HEK293 (cell line): Measurements from ENCODE around the gene DLG1.
A peak's percentile ranks its signal among the peaks of the same experiment; 100 is the strongest.

Source experiments
- CTCF ChIA-PET: fragments of 350-600 bp; formaldehyde crosslinking; extraction: SDS; loops from one replicate; lab custom pipeline; 2021; ENCODE audit warnings: antibody characterized with exemption; lab: Yijun Ruan, JAX
- POLR2A ChIA-PET: fragments of 300-600 bp; formaldehyde crosslinking; extraction: SDS; loops from one replicate; lab custom pipeline; 2020; ENCODE audit warnings: antibody characterized with exemption, inconsistent platforms; lab: Yijun Ruan, JAX
- H3K27ac ChIP-seq: fragments of 200-500 bp; sonication (Bioruptor generic); 2 replicates; pipeline ENCODE4 v1.5.1; 2014; ENCODE audit warnings: low read depth, low read length, control low read depth, inconsistent platforms; ENCODE audit errors: extremely low read depth
- H3K36me3 ChIP-seq, 2 experiments: fragments of 200-500 bp in 1 of 2; sonication (Bioruptor generic) in 1 of 2; 1 replicate in 1 of 2; 2 replicates in 1 of 2; pipeline ENCODE4 v1.5.1; 2014 to 2017; ENCODE audit warnings: inconsistent platforms in 2 of 2, low read length in 2 of 2; ENCODE audit not compliant: control insufficient read depth in 2 of 2, insufficient read depth in 1 of 2
- H3K4me1 ChIP-seq: fragments of 200-500 bp; sonication (Bioruptor generic); 2 replicates; pipeline ENCODE4 v1.5.1; 2014; ENCODE audit warnings: mild to moderate bottlenecking, low read length, inconsistent platforms; ENCODE audit not compliant: control insufficient read depth, insufficient read depth
- H3K4me3 ChIP-seq: 2 replicates; pipeline ENCODE4 v1.5.1; 2011; ENCODE audit warnings: low read depth, mild to moderate bottlenecking, control low read depth, low read length, moderate library complexity
- H3K9me3 ChIP-seq: fragments of 200-500 bp; sonication (Bioruptor generic); 2 replicates; pipeline ENCODE4 v1.5.1; 2014; ENCODE audit warnings: low read depth, low read length, inconsistent platforms; ENCODE audit not compliant: control insufficient read depth, insufficient read depth
- PRDM1 ChIP-seq: fragments of 450-650 bp; formaldehyde crosslinking; IDR thresholded peaks from 2 replicates; pipeline ENCODE4; 2016; ENCODE audit warnings: missing biosample characterization, missing genetic modification characterization
- ZBTB17 ChIP-seq: fragments of 450-650 bp; formaldehyde crosslinking; IDR thresholded peaks from 2 replicates; pipeline ENCODE4 v1.5.1; 2016; ENCODE audit warnings: missing biosample characterization, missing genetic modification characterization
- ZBTB7A ChIP-seq: fragments of 450-650 bp; formaldehyde crosslinking; IDR thresholded peaks from 2 replicates; pipeline ENCODE4 v1.5.1; 2016; ENCODE audit warnings: low read depth, missing biosample characterization, missing genetic modification characterization
- ZNF132 ChIP-seq: fragments of 450-650 bp; formaldehyde crosslinking; IDR thresholded peaks from 2 replicates; pipeline ENCODE4 v1.5.1; 2017; ENCODE audit warnings: missing biosample characterization, missing genetic modification characterization, borderline replicate concordance
- ZNF518A ChIP-seq: fragments of 450-650 bp; formaldehyde crosslinking; conservative IDR thresholded peaks from 2 replicates; pipeline ENCODE4 v1.5.1; 2016; ENCODE audit warnings: low read depth, missing biosample characterization, missing genetic modification characterization
- ZNF521 ChIP-seq: fragments of 450-650 bp; formaldehyde crosslinking; IDR thresholded peaks from 2 replicates; pipeline ENCODE4 v1.5.1; 2017; ENCODE audit warnings: missing biosample characterization, mild to moderate bottlenecking, missing genetic modification characterization
- ZNF555 ChIP-seq: fragments of 450-650 bp; formaldehyde crosslinking; conservative IDR thresholded peaks from 2 replicates; pipeline ENCODE4 v1.5.1; 2017; ENCODE audit warnings: missing biosample characterization, mild to moderate bottlenecking, missing genetic modification characterization, inconsistent platforms
- ZNF626 ChIP-seq: fragments of 450-650 bp; sonication (Bioruptor Pico); formaldehyde crosslinking; IDR thresholded peaks from 2 replicates; pipeline ENCODE4 v1.5.1; 2018; ENCODE audit warnings: missing biosample characterization, missing genetic modification characterization, inconsistent platforms
- ZNF660 ChIP-seq: fragments of 450-650 bp; IDR thresholded peaks from 2 replicates; pipeline ENCODE4 v1.5.1; 2018; ENCODE audit warnings: missing biosample characterization, mild to moderate bottlenecking, missing genetic modification characterization
- ZNF677 ChIP-seq: fragments of 450-650 bp; IDR thresholded peaks from 2 replicates; pipeline ENCODE4 v1.5.0; 2018; ENCODE audit warnings: missing biosample characterization, mild to moderate bottlenecking, missing genetic modification characterization, moderate library complexity

The DLG1 gene

GRCh38 chr3:197309528-197310361 lies 11.3 kb upstream of the DLG1 start:
- Histone ChIP-seq H3K4me1 (no peaks in the 10 kb centered on the region), H3K36me3 (no peaks in the 10 kb centered on the region), H3K27ac (no peak overlapping the region), H3K4me3 (no peak overlapping the region)
- POLR2A ChIA-PET = interaction anchor here (0.8 kb wide), 1 partner anchor 12 kb away, joined by 6 read pairs; the partner anchor contains the start of gene DLG1
- TF ChIP-seq ZNF518A (tag by site-specific recombination) (0 out of 2 replicates have a peak, but pooled peaks have one; percentile 29), ZBTB17 (peak; percentile 37; the same call in 1 of the 2 replicates), ZNF521 (tag by site-specific recombination) (no peak), ZNF677 (tag by site-specific recombination) (peak; percentile 75; the same call in 1 of the 2 replicates)
- TF ChIP-seq, all 188 proteins: peak for 3
- CTCF ChIA-PET = interaction anchor here (0.7 kb wide), 1 partner anchor 116 kb away, joined by 3 read pairs; no protein-coding TSS in a partner anchor
- no peaks in the 10 kb centered on the region for H3K9me3 ChIP-seq

- TF ChIP-seq ZNF132 (tag by site-specific recombination) (no peak), ZNF660 (tag by site-specific recombination) (peak; percentile 94), ZNF626 (no peak), ZBTB7A (tag by site-specific recombination) (no peak)
- TF ChIP-seq, all 188 proteins: peak for 1
- no peak overlapping the region for H3K27ac ChIP-seq
- POLR2A ChIA-PET = no interaction called here
- no peaks in the 10 kb centered on the region for H3K36me3 ChIP-seq
- no peak overlapping the region for H3K4me3 ChIP-seq
- no peaks in the 10 kb centered on the region for H3K4me1 ChIP-seq
- no peaks in the 10 kb centered on the region for H3K9me3 ChIP-seq
- CTCF ChIA-PET = interaction anchor here (0.7 kb wide), 1 partner anchor 513 kb away, joined by 3 read pairs; no protein-coding TSS in a partner anchor
Measured at GRCh38 chr3:197308591-197308990, 10.2 kb upstream of the DLG1 start.

DNA sequence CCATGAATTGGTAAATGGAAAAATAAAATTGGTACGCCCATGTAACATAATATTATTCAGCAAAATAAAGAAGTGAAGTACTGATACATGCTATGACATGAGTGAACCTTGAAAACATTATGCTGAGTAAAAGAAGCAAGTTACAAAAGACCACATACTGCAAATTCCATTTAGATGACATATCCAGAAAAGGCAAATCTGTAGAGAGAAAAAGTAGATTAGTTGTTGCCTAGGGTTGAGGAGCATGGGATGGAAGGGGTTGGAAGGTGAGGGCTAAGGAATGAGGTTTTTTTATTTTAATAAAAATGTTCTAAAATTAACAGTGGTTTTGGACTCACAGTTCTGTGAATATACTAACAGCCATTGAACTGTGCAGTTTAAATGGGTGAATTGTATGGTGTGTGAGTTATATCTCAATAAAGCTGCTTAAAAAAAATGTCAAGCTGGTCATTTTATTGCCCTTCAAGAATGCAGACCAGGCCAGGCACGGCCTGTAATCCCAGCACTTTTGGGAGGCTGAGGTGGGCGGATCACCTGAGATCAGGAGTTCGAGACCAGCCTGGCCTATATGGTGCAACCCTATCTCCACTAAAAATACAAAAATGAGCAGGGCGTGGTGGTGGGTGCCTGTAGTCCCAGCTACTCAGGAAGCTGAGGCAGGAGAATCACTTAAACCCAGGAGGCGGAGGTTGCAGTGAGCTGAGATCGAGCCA lies 8.1 kb upstream of the DLG1 start:
- POLR2A ChIA-PET = interaction anchor here (1.0 kb wide), 1 partner anchor 9 kb away, joined by 3 read pairs; no protein-coding TSS in a partner anchor
- H3K36me3 ChIP-seq = no peaks in the 10 kb centered on the region
- H3K9me3 ChIP-seq = no peaks in the 10 kb centered on the region
- 0 out of 2 replicates have a peak, but pooled peaks have one; percentile 29 for TF ChIP-seq PRDM1 (tag by site-specific recombination)
- TF ChIP-seq ZBTB17 = peak; percentile 38; the same call in 1 of the 2 replicates
- TF ChIP-seq ZNF555 (tag by site-specific recombination) = no peak
- no peak overlapping the region for H3K27ac ChIP-seq
- H3K4me1 ChIP-seq = no peaks in the 10 kb centered on the region
- CTCF ChIA-PET = interaction anchor here (1.0 kb wide), 1 partner anchor 147 kb away, joined by 3 read pairs; no protein-coding TSS in a partner anchor
- no peak overlapping the region for H3K4me3 ChIP-seq
